Measurements from ENCODE around the gene DPP3. TPM values are rescaled to one million over a fixed set of nuclear protein-coding genes. Genes with fewer than 3 reads are reported as not detected.
"Not testable (repeated sequence)": the region's sequence is repeated elsewhere in the genome, so short reads cannot be mapped to it uniquely, and the experiment has no call there.

Gene DPP3
- total RNA-seq, 2 donors from 2014 or later = 18.5 TPM

DNA sequence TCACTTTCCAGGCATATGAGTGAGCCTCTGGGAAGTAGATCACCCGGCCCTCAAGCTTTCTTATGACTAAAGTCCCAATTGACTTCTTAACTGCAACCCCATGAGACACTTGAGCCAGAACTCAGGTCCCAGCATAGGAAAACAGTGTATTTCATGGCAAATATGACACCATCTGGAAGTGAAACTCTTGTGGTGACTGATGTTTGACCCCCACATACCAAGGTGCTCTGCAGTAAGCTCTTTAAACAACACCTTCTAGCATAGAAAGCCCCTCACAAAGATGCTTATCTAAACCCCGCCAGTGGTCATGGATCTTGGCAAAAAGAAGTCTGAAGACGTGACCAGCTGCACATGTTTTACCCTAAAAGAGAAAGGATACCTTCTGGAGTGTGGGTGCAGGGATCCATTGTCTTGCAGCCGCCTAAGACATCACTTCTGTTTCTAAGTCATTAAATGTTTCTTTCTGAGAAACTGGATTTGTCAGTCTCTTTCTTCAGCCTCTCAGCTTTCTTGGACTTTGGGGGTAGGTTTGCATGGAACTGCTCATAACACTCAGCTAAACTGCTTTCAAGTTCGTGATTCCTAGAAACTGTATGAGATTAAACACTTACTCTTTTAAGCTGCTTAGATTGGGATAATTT, 21.0 kb upstream of the DPP3 start:
- ATAC-seq (no peak), DNase-seq (no peak)
- intact Hi-C loops (cut with DNase I) = no loop called here

DNA sequence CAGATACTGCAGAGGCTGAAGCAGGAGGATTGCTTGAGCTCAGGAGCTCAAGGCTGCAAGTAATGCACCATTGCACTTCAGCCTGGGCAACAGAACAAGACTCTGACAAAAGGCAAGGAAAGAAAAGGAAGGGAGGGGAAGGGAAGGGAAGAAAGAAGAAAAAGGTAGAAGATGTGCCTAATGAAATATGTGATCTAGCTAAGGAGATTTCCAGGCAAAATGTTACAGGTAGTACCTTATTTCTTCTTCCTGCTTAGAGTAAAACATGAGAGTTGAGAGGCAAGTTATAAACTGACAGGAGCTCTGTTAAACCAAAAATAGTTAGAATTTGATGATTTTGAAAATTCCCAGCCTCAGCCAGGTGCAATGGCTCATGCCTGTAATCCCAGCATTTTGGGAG, 18.2 kb upstream of the DPP3 start:
- intact Hi-C loops (cut with DNase I) = no loop called here
- DNase-seq = no peak
- ATAC-seq = no peak

GRCh38 chr11:66462911-66463310, 17.3 kb upstream of the DPP3 start:
- DNase-seq = no peak

GRCh38 chr11:66464116-66464515, 16.1 kb upstream of the DPP3 start:
- intact Hi-C loops (cut with DNase I); ATAC-seq; DNase-seq: not testable (repeated sequence)

More at GRCh38 chr11:66462911-66463310, 17.3 kb upstream of the DPP3 start:
- ATAC-seq = no peak
- intact Hi-C loops (cut with DNase I) = no loop called here

GRCh38 chr11:66464916-66465315, 15.3 kb upstream of the DPP3 start:
- DNase-seq (no peak), ATAC-seq (no peak)
- intact Hi-C loops (cut with DNase I) = no loop called here

- DNase-seq (no peak), ATAC-seq (no peak)
- intact Hi-C loops (cut with DNase I) = no loop called here
Measured at GRCh38 chr11:66465373-66466224, 14.6 kb upstream of the DPP3 start.

GRCh38 chr11:66466225-66467033, 13.8 kb upstream of the DPP3 start, which contains the start of gene PELI3:
PELI3 (plus strand) TSS chr11:66466905; CDS start chr11:66468129, 1,224 bp downstream.
- intact Hi-C loops (cut with DNase I) = no loop called here
- peak; percentile 98 to 99 for ATAC-seq
- DNase-seq = peak; percentile 92

DNA sequence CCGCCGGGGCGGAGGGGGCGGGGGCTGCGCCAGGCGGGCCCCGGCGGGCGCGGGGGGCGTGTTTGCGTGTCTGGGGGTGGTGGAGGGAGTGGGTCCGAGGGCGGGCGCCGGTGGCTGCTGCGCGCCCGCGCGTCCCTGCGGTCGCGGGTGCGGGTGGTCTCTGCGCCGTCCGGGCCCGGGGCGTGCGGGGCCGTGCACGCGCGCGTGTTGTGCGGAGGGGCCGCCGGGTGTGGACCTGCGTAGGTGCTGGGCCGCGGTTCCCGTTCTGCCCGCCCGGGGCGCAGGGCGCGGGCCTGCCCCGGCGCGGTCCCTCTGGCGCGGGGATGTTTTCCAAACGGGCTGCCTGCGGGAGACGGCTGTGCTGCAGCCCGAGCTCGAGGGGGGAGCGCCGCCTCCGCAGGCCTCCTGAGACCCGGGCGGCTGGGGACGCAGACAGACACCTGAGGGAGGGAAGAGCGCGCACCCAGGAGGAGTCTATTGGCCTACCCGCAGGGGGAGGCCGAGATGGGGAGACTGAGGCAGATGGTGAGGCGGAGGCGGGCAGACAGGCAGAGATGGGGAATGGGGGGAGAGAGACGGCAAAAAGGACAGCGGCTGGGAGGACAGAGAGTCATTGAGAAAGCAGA, 13.1 kb upstream of the DPP3 start:
- DNase-seq (peak; percentile 49), ATAC-seq (peak; percentile 29 to 30)
- intact Hi-C loops (cut with DNase I) = no loop called here

- intact Hi-C loops (cut with DNase I) = no loop called here
- DNase-seq = peak; percentile 54
- ATAC-seq = peak in 1 of 2 donors; percentile 7
Measured at GRCh38 chr11:66467756-66468155, 12.5 kb upstream of the DPP3 start.

DNA sequence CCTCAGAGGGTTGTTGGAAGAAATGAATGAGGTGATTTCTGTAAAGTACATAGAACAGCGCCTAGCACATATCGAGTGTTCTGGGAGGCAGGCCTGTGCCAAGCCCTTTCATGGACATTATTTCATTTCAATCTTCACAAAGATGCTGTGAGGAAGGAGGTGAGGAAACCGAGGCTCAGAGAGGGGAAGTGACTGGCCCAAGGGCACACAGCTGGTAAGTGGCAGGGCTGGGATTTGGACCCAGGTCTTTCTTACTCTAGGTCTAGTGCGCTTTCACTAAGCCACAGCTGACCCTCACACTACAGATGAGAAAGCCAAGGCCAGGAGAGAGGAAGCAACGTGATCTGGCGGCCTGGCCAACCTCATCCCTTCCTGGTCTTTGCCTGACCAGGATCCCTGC, 11.5 kb upstream of the DPP3 start:
- intact Hi-C loops (cut with DNase I) = no loop called here
- ATAC-seq (no peak), DNase-seq (no peak)

DNA sequence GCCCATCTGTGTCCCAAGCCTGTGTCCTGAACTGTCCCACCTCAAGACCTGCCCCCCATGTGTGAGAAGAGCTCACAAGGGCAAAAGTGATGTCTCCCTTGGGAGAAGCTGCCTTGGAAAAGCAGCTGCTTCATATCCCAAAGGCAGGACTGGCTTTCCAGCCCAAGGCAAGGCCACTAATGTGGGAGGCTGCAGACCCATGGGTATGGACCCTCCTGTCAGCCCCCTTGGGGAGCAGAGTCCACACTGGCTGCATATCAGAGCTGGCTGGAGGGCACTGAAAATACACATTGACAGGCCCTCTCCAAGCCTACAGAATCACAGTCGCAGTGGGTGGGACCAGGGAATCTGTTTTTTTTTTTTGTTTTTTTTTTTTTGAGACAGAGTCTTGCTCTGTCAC, 10.8 kb upstream of the DPP3 start:
- intact Hi-C loops (cut with DNase I) = no loop called here
- ATAC-seq (no peak), DNase-seq (no peak)

GRCh38 chr11:66470015-66470414, 10.2 kb upstream of the DPP3 start:
- ATAC-seq (no peak), DNase-seq (no peak)
- intact Hi-C loops (cut with DNase I) = no loop called here

DNA sequence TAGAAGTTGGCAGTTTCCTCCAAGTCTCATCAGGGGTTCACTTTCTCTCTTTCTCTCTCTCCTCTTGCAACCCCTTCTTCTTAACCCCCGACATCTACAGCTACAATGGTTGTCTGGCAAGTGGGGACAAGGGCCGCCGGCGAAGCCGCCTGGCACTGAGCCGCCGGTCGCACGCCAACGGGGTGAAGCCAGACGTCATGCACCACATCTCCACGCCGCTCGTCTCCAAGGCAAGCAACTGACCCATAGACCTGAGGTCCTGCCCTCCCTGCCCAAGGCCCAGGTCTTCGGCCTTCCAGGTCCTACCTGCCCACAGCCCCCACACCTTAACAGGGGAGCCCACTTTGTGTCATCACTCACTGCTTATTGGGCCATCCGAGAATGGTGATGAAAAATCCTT, 9.1 kb upstream of the DPP3 start:
- intact Hi-C loops (cut with DNase I) = no loop called here
- ATAC-seq (no peak), DNase-seq (no peak)

- intact Hi-C loops (cut with DNase I) = no loop called here
- DNase-seq (no peak), ATAC-seq (no peak)
Measured at GRCh38 chr11:66472054-66472453, 8.2 kb upstream of the DPP3 start.

- intact Hi-C loops (cut with DNase I) = no loop called here
- no peak for DNase-seq
- ATAC-seq = no peak
Measured at GRCh38 chr11:66473167-66473566, 7.1 kb upstream of the DPP3 start.

- intact Hi-C loops (cut with DNase I) = no loop called here
- DNase-seq (no peak), ATAC-seq (no peak)
Measured at GRCh38 chr11:66473608-66474515, 6.4 kb upstream of the DPP3 start.

DNA sequence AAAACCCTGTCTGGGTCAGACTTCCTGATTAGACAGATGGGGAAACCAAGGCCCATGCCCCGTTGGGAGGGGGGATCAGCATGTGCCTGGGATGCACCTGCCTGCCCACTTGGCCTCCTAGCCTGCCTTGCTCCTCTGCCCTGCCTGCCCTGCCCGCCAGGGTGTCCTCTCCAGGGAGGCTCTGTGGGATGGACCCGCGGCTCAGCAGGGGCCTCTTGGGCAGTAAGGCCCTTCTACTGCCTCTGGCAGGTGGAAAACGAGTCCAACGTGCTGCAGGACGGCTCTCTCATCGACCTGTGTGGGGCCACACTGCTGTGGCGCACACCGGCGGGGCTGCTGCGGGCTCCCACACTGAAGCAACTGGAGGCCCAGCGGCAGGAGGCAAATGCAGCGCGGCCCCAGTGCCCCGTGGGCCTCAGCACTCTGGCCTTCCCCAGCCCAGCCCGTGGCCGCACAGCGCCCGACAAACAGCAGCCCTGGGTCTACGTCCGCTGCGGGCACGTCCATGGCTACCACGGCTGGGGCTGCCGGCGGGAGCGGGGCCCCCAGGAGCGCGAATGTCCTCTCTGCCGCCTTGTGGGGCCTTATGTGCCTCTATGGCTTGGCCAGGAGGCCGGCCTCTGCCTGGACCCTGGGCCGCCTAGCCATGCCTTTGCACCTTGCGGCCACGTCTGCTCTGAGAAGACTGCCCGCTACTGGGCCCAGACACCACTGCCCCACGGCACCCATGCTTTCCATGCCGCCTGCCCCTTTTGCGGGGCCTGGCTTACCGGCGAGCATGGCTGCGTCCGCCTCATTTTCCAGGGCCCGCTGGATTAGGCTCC, 4.7 kb upstream of the DPP3 start:
- intact Hi-C loops (cut with DNase I) = no loop called here
- no peak for ATAC-seq

More for the DNA sequence above, 4.7 kb upstream of the DPP3 start:
- DNase-seq = no peak
